HG03139 (cell line): ENCODE results near the gene SCN1B.
"Not testable (repeated sequence)": the region's sequence is repeated elsewhere in the genome, so short reads cannot be mapped to it uniquely, and the experiment has no call there.

Source experiments
- ATAC-seq: cut with Tn5 transposase; IDR thresholded peaks from one replicate; pipeline ENCODE4 v1.9.1; 2021; ENCODE audit not compliant: unreplicated experiment

The SCN1B gene

GRCh38 chr19:35030257-35031071, at the start of gene SCN1B:
Gene SCN1B, plus strand, starts transcription at chr19:35030470. Its CDS starts 351 bp downstream, at chr19:35030821.
- ATAC-seq: no peak

- no peak for ATAC-seq
These were observed 48.0 kb upstream of the SCN1B start for GRCh38 chr19:34982275-34982674.

GRCh38 chr19:34983786-34984185, 46.5 kb upstream of the SCN1B start:
- ATAC-seq: no peak

- no peak for ATAC-seq
These were observed 46.0 kb upstream of the SCN1B start for GRCh38 chr19:34984287-34984686.

GRCh38 chr19:34985249-34986022, 44.8 kb upstream of the SCN1B start:
- ATAC-seq: no peak

- no peak for ATAC-seq
These were observed 42.2 kb upstream of the SCN1B start for GRCh38 chr19:34988119-34988518.

- ATAC-seq: no peak
These were observed 41.0 kb upstream of the SCN1B start for GRCh38 chr19:34989298-34989697.

GRCh38 chr19:34990578-34991192, 39.6 kb upstream of the SCN1B start:
- no peak for ATAC-seq

GRCh38 chr19:34991542-34992333, 38.5 kb upstream of the SCN1B start:
- no peak for ATAC-seq

GRCh38 chr19:34992582-34992981, 37.7 kb upstream of the SCN1B start:
- not testable (repeated sequence) for ATAC-seq

GRCh38 chr19:34994286-34994642, 36.0 kb upstream of the SCN1B start:
- no peak for ATAC-seq

GRCh38 chr19:34994643-34995541, 35.4 kb upstream of the SCN1B start:
- ATAC-seq: no peak

GRCh38 chr19:34995551-34995950, 34.7 kb upstream of the SCN1B start:
- ATAC-seq: no peak

GRCh38 chr19:34997071-34997617, 33.1 kb upstream of the SCN1B start:
- no peak for ATAC-seq

- not testable (repeated sequence) for ATAC-seq
These were observed 32.0 kb upstream of the SCN1B start for GRCh38 chr19:34998224-34998623.

GRCh38 chr19:34998777-34999497, 31.3 kb upstream of the SCN1B start:
- no peak for ATAC-seq

- peak; percentile 49 for ATAC-seq
These were observed 30.6 kb upstream of the SCN1B start, which contains the start of gene GRAMD1A for GRCh38 chr19:34999498-35000337. Gene GRAMD1A, plus strand, starts transcription at chr19:35000323. Its CDS starts 156 bp downstream, at chr19:35000479.

- ATAC-seq: no peak
These were observed 30.0 kb upstream of the SCN1B start for GRCh38 chr19:35000338-35000646.
